ENCODE results near the gene EDNRA.
"Not testable (repeated sequence)": the region's sequence is repeated elsewhere in the genome, so short reads cannot be mapped to it uniquely, and the experiment has no call there.

EDNRA gene

GRCh38 chr4:147480891-147481576 lies at the start of gene EDNRA:
TSS of gene EDNRA (plus strand) at chr4:147481097. CDS start at chr4:147485682, 4,585 bp downstream.
- no peak for DNase-seq (ENCODE audit: low spot score)

GRCh38 chr4:147434370-147434769 lies 46.5 kb upstream of the EDNRA start:
- DNase-seq (ENCODE audit: low spot score) = not testable (repeated sequence)

- no peak for DNase-seq (ENCODE audit: low spot score)
Measured at GRCh38 chr4:147440442-147440841, 40.5 kb upstream of the EDNRA start.

GRCh38 chr4:147447786-147448185 lies 33.1 kb upstream of the EDNRA start:
- DNase-seq (ENCODE audit: low spot score) = no peak

GRCh38 chr4:147453561-147454141 lies 27.2 kb upstream of the EDNRA start:
- DNase-seq (ENCODE audit: low spot score) = no peak

- DNase-seq (ENCODE audit: low spot score) = no peak
Measured at GRCh38 chr4:147456706-147457105, 24.2 kb upstream of the EDNRA start.

- no peak for DNase-seq (ENCODE audit: low spot score)
Measured at GRCh38 chr4:147461161-147461560, 19.7 kb upstream of the EDNRA start.

GRCh38 chr4:147463065-147463464 lies 17.8 kb upstream of the EDNRA start:
- DNase-seq (ENCODE audit: low spot score) = no peak

GRCh38 chr4:147465461-147465860 lies 15.4 kb upstream of the EDNRA start:
- DNase-seq (ENCODE audit: low spot score) = no peak

- no peak for DNase-seq (ENCODE audit: low spot score)
Measured at GRCh38 chr4:147477439-147477838, 3.5 kb upstream of the EDNRA start.

GRCh38 chr4:147479376-147479775 lies 1.5 kb upstream of the EDNRA start:
- no peak for DNase-seq (ENCODE audit: low spot score)

GRCh38 chr4:147479786-147480185 lies 1.1 kb upstream of the EDNRA start:
- no peak for DNase-seq (ENCODE audit: low spot score)

GRCh38 chr4:147480502-147480890 lies 401 bp upstream of the EDNRA start:
- DNase-seq (ENCODE audit: low spot score) = no peak

GRCh38 chr4:147481577-147482109 lies 746 bp downstream of the EDNRA start:
- DNase-seq (ENCODE audit: low spot score) = no peak

GRCh38 chr4:147482281-147482680 lies 1.4 kb downstream of the EDNRA start:
- no peak for DNase-seq (ENCODE audit: low spot score)

GRCh38 chr4:147485167-147485566 lies 4.3 kb downstream of the EDNRA start:
- DNase-seq (ENCODE audit: low spot score) = no peak

GRCh38 chr4:147487616-147488015 lies 6.7 kb downstream of the EDNRA start:
- no peak for DNase-seq (ENCODE audit: low spot score)

GRCh38 chr4:147488556-147488955 lies 7.7 kb downstream of the EDNRA start:
- no peak for DNase-seq (ENCODE audit: low spot score)

- no peak for DNase-seq (ENCODE audit: low spot score)
Measured at GRCh38 chr4:147491086-147491485, 10.2 kb downstream of the EDNRA start.

GRCh38 chr4:147492306-147492705 lies 11.4 kb downstream of the EDNRA start:
- no peak for DNase-seq (ENCODE audit: low spot score)

- no peak for DNase-seq (ENCODE audit: low spot score)
Measured at GRCh38 chr4:147492761-147493160, 11.9 kb downstream of the EDNRA start.

- DNase-seq (ENCODE audit: low spot score) = no peak
Measured at GRCh38 chr4:147493307-147493706, 12.4 kb downstream of the EDNRA start.

- no peak for DNase-seq (ENCODE audit: low spot score)
Measured at GRCh38 chr4:147494301-147494700, 13.4 kb downstream of the EDNRA start.

- DNase-seq (ENCODE audit: low spot score) = no peak
Measured at GRCh38 chr4:147496500-147496899, 15.6 kb downstream of the EDNRA start.

Measured in hematopoietic multipotent progenitor cell treated with erythropoietin and hydrocortisone succinate and interleukin-3 and kit ligand, for 17 days (in vitro differentiated cells).